NCI-H128 (cell line): ENCODE measurements around the gene RPL12.

Experiments used
- DNase-seq: peaks from one replicate; lab custom pipeline; 2025; ENCODE audit not compliant: unreplicated experiment; lab: John Stamatoyannopoulos, UW

RPL12 gene

DNA sequence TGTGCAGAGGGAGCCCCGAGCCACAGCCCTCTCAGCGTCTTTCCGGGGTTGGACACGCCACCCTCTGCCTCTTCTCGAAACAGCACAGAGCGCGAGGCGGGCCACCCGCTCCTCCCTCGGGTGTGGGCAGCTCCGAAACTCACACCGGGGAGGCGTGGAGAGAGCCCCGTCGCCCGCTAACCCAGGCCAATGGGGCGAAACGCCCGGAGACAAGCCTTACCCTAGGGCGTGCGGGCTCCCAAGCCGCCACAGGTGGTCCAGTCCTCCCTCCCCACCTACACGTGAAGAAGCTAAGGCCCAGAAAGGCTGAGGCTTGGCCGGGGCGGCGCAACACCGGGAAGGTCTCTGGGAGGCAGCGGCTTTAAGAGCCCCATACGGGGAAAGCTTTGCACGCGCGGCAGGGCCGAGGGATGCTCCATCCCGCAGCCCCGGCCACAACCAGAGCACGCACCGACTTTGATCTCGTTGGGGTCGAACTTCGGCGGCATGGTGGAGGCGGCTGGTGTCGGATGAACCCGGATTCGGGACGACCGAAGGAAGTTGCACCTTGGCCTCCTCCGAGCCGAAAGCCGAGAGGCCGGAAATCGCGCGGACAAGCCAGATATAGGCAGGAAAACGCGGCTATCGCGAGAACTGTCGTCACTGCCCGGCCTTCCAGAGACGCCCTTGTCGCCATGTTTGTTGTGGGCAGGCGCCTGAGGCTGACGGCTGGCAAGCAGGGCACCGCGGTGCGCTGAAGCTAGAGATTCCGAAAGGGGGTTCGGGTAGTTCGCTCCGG, at the start of gene RPL12, which contains the start of gene LRSAM1:
RPL12 (minus strand) TSS at position 577 of the 778 bp plus-strand sequence; CDS start at position 488, 89 bp downstream.
LRSAM1 (plus strand) TSS at position 681 of the 778 bp plus-strand sequence. CDS start 3,018 bp downstream, outside the sequence.
- peak; percentile 96 for DNase-seq

DNA sequence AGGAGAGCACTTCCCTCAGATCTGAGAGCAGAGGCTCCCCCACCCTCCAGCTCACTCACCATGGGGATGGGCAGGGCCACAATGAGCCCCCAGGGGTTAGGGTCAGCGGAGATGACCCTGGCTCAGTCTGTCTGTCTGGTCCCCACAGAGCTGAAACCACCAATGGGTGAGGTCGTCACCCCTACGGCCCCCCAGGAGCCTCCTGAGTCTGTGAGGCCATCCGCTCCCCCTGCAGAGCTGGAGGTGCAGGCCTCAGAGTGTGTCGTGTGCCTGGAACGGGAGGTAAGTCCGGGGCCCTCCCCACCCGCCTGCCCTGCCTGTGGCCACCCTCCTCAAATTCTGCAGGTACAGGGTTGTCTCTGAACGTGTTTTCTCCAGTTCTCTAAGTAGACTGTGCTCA, 49.7 kb upstream of the RPL12 start:
- DNase-seq, result no peak

DNA sequence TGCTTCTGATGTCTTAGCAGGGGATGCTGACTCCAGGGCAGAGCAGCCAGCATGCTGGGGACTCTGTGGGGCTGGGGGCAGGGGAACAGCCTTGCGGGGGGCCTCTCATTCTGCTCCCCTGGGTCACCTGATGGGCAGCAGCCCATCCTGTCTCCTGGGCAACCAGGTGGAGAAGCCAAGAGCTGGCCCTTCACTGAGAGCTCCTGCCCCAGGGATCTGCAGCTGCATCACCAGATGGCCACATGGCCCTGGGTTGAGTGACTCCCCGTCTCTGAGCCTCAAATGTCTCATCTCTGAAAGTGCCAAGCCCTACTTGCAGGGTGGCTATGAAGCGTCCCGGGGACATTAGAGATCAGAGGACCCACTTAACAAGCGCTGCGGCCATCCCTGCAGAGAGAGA, 49.2 kb upstream of the RPL12 start:
- no peak for DNase-seq

DNA sequence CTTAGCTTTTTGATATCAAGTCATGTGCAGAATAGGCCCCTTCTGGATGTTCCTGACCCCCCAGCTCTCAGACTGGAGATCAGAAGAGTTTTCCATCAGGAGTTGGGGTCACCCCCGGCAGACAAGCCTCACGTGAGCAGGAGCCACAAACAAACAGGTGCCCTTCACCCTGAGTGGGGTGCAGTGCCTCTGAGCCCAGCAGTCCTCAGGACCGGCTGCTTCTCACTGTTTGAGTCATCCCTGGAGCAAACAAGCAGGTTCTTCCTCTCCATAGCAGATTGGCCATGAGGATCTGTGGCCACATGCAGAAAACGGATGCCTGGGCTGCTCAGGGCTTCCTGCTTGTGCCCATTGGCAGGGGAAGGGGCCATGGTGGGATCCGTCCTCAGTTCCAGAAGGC, 47.1 kb upstream of the RPL12 start:
- DNase-seq, result no peak

DNA sequence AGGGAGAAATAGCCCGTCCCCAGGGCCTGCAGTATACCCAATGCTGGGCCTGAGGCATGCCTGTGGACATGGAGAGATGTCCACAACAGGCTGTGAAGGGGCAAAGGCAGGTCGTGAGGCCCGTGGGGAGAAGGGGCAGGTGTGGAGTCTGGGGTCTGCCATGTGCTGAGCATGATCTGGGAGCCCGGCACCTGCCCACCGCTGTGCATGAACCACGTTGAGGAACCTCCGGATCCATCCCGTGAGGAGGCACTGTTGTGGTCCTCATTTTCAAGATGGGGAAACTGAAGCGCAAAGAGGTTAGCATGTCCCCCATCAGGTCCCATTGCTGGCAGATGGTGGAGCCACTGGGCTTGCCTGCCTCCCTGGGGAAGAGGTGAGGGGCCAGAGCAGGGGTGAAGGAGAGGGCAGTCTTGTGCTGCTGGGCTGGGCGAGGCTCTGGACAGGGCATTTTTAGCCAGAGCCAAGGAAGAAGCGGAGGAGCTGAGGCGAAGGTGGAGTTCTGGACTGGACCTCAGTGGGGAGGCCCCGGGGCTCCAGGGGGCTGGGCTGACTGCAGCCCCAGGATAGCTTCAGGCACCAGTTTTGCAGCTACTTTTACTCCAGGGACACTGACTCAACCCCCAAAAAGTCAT, 46.6 kb upstream of the RPL12 start:
- no peak for DNase-seq

DNA sequence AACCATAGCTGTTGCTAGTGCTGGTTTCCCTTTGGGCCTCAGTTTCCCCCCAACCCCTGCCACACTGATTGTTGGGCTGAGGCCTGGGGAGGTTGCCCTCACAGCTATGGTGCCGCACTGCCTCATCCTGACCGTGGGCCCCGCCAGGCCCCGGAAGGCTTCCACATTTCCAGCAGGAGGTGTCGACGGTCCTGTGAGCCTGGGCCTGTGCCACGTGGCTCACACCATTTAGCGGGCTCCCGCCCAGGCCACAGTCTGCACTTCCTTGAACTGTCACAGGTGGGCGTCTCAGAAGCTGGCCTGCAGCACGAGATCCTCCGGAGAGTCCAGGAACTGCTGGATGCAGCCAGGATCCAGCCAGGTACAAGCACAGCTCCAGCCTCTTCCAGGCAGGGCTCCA, 45.8 kb upstream of the RPL12 start:
- no peak for DNase-seq

DNA sequence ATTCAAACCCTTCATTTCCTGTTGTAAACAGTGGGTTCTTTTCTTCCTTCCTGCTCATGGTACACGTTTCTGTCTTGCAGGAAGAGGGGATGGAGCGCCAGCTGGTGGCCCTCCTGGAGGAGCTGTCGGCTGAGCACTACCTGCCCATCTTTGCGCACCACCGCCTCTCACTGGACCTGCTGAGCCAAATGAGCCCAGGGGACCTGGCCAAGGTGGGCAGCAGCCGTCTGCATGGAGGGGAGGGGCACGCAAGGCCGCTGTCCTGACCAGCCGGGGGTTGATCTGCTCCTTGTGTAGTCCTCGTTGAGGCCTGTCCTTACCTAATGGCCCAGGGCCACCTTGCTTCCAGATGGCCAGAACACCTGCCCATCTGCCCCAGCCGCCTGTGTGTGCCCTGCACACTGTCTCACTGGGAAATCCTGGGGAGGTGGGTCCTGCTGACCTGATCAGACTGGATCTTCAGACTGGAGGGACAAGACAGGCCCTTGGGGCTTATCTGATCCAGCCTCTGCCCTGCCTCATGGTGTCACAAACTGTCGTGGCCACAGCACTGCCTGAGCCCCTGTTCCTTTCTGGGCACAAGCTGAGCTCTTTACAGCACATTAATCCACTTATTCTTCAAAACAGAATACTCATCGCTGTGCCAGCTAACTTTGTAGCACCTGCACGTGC, 44.8 kb upstream of the RPL12 start:
- no peak for DNase-seq

DNA sequence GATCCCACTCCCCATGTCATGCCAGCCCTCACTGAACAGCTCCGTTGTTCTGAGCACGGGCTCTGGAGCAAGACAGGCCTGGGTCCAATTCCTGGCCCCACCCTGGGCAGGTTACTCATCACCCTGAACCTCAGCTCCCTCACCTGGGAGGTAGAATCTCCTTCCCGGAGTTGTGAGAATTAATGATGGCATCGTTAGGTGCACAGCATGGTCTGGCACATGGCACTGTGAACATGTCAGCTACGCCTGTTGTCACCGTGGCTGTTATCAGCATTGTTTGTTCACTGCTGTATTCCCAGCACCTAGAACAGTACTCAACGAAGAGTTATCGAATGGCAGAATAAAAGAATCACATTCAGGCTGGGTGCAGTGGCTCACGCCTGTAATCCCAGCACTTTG, 43.1 kb upstream of the RPL12 start:
- DNase-seq, result no peak

DNA sequence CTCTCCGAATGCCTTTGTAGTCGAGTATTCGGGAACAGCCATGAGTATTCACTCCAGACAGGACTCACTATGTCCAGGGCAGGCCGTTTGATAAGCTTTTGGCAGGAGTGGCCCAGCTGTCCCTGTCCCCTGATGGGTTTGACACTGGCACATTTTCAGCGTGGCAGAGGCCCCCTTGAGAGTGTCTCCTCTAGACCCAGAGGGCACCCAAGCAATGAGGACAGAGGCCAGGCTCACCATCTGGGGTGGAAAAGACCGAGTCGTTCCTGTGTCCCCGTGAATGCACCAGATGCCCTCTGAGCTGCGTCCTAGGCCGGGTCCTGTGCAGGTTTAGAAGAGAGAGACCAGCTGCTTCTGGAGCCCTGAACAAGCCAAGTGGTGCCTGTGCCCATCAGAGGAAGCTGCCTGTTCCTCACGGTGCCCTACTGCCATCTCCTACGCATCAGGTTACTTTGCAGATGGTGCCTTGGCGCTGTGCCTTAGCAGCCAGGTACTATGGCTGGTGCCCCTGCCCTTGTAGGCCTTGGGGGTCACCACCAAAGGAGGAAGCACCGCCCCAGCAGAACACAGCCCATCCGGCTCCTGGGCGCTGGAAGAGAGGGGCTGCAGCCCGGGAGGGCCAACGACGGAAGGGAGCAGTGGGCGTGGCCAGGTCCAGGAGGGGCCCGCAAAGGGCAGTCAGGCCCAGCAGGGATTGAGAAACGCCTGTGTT, 42.5 kb upstream of the RPL12 start:
- DNase-seq, result no peak

DNA sequence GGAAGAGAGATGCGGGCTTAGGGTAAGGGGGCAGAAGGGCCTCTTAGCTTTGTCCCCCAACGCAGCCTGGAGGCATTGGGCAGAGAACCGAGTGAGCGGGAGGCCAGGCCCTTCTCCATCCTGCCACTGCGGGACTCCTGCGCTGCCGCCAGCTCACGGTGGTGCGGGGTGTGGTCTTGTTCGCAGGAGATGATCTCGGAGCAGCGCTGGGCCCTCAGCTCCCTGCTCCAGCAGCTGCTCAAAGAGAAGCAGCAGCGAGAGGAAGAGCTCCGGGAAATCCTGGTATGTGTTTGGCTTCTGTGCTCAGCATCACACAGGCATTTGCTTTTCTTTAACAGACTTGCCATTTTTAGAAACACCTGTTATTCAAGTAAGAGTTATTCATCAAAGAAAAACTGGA, 41.4 kb upstream of the RPL12 start:
- DNase-seq, result no peak

DNA sequence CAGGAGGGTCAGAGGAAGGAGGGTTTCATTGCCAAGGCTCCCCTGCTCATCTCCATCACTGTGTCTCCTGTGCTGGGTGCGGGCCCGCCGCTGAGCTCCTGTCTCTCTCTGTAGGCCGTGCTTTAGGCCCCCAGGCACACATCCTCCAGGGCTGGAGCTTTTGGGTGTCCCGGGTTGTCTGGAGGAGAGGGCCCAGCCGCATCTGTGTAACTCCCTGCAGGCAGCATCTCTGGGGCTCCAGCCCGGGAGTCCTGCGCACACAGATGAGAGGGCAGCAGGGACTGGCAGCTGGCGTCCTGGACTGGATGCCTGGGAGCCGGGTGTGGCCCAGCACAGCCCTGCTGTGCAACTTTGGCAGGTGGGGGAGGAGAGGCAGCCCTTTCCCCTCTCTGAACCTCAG, 40.3 kb upstream of the RPL12 start:
- no peak for DNase-seq

DNA sequence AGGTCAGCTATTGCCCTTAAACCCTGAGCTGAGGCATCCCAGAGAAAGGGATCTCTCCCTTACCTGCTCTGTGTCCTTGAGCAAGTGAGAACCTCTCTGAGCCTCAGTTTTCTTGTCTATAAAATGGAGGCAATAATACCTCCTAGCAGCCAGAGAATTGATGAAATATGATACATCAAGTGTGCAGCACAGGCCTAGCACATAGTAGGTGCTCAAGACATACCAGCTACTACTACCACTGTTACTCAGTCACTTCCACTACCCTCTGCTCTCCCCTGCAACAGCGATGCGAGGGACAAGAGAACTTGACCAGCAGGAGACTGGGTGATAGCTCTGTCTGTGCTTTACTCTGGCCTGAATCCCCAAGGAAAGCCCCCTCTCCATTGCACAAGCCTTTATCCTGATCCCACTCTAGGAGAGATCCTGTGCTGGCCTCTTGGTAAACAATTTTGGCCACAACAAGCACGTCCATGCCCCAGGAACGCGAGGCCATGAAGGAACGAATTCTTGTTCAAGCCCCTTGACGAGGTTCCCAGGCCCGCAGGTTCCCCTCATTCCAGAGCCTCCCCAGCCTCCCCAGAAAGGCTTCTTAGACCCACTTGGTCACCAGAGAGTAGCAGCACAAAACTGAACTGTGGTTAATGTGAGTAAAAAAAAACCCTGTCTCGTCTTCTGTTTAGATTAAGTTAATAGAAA, 39.5 kb upstream of the RPL12 start:
- no peak for DNase-seq

DNA sequence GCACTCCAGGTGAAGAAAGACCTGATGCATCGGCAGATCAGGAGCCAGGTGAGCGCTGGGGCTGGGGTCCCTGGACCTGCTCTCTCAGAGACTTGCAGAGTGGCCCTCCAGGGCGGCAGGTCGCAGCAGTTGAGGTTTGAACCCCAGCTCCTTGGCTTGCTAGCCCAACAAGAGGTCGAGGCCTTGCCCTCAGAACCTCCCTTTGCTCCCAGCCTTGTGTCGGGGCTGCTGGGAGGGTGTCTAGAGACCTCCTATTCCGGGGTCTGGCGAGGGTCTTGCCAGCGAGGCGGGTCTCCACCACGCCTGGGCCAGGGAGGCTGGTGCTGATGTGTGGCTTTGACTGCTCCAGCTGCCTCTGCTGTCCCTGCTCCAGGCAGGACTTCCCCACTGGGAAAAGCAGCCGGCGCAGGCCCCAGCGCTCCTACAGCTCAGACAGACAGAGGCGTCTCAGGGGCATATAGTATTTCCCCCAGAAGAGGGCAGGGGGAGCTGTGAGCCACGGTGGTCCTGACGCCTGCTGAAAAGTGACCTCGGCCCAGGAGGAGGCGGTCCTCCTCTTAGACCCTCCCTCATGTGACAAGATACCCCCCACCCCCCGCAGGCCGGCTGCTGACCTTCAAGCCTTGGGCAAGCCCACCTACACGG, 38.4 kb upstream of the RPL12 start:
- no peak for DNase-seq

DNA sequence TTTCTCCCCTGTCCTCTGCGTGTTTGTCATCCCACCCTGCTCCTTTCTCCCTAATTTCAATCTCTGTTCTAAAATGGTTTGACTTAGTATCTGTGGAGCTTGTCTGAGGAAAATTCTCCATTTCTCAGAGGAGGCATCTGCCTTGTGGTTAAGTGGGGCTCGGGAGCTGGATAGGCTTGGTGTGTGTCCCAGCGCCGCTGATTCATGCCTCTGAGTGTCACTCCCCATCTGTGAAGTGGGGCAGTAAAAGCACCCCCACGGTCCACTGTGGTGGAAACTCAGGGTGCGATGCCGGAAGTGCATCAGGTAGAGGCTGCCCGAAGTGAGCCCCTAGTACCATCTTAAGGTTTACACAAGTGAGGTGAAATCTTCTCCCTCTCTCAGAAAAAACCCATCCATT, 37.7 kb upstream of the RPL12 start:
- no peak for DNase-seq

DNA sequence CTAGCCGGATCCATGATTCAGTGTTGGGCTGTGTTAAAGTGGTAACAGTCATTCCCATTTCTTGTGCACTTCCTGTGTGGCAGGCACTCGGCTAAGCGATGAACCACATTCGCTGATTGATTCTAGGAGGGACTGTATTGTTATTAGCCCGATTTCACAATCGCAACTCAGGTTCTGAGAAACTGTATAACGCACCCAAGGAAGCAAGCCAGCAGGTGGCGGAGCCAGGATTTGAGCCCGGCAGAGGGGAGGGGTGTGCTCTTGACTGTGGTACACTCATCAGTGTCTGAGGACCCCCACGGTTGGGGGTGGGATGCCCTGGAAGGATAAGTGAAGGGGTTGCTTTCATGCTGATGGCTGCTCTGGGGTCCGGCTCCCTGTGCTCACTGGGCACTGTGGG, 34.8 kb upstream of the RPL12 start:
- DNase-seq, result no peak

DNA sequence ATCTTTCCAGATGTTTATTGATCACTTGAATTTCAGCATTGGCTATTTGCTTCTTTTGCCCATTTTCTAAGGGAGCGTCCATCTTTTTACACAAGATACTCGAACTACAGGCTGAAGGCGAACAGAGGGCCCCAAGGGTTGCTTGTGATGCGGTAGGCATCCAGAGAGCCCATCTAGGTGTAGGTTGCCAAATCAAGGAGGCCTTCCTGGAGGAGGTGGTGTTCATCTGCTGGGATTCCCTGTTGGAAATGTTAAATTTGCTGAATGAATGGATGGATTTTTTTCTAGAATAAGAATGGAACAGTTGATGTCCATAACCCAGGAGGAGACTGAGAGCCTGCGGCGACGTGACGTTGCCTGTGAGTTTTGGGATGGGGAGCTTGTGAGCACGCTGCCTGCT, 31.5 kb upstream of the RPL12 start:
- DNase-seq, result no peak

DNA sequence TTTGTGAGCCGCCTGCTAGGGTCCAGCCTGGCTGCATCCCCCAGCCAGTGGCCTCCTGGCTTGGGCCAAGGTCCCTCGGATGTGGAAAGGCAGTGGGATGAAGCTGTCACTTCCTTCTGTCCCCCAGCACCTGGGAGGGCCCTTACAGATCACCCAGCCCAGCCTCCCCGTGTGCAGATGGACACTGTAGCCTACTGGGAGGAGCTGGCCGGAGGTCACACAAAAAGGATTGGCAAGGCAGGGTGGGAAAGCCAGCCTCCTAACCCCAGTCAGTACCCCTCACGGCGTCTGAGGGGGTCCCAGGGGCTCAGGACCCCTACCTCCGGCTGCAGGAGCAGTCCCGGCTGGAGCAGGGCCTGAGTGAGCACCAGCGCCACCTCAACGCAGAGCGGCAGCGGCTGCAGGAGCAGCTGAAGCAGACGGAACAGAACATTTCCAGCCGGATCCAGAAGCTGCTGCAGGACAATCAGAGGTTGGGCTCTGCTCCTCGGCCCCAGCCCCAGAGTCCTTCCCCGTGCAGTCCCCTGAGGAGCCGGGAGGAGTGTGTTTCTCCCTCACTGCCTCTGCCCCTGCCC, 28.4 kb upstream of the RPL12 start:
- no peak for DNase-seq

DNA sequence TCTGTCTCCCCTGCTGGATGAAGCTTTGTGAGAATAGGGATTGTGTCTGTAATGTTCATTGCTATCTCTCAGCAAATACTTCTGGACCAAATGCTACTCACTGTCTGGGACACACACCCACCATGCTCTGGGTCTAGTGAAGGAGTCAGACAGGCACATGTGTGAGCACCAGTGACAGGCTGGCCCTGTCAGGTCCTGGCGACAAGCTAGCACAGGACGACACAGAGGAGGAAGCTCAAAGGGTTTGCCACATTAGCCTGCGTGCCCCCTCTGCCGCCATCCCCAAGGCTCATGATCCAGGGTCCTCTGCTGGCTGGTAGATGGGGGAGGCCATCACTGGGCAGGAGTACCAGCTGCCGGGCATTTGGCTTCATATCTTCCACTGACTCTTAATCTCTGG, 23.4 kb upstream of the RPL12 start:
- no peak for DNase-seq

DNA sequence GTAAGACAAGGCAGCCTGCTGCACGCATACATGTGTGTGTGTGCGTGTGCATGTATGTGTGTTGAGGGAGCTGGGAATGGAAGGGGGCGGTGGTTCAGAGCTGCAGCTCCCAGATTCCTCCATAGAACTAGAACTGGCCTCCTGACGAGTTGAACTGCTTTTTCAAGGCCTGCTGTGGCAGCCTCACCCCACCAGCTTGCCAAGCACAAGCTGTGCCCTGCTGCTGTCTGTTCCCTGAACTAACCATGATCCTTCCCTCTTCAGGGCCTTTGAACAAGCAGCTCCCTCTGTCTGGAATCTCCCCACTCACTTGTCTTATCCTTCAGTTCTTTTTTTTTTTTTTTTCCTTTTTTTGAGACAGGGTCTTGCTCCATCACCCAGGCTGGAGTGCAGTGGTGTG, 22.7 kb upstream of the RPL12 start:
- DNase-seq, result no peak

DNA sequence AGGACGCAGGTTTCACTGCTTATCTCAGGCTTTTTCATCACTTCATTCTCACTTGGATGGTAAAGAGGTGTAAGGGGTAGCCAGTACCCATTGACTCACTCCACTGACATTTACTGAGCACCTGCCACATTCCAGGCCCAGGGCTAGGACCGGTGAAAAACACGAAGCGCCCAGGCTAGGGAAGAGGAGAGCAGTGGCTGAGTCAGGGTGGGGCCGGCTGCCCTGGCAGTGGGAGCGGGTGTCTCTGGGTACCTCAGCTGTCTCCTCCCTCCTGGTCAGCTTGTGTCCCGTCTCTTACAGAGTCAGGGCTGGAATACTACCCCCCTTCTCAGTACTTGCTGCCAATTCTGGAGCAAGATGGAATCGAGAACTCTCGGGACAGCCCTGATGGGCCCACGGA, 22.3 kb upstream of the RPL12 start:
- no peak for DNase-seq
